KBM-7 (cell line): ENCODE results near the gene DYNLT1.
A peak's percentile ranks its signal among the peaks of the same experiment; 100 is the strongest.
"Not testable (repeated sequence)": the region's sequence is repeated elsewhere in the genome, so short reads cannot be mapped to it uniquely, and the experiment has no call there.

ENCODE experiments used
- DNase-seq: peaks from one replicate; pipeline ENCODE4 v3.0.0-alpha.2; 2015
- in situ Hi-C: fragments of 300-500 bp; cut with MboI; formaldehyde crosslinking; loops from 2 replicates; pipeline ENCODE4 v1.14.3; 2020; ENCODE audit warnings: low sequenced_read_pairs, low pct_unique_long_range_greater_than_20kb, mixed read lengths

Gene DYNLT1

GRCh38 chr6:158644231-158645063 is at the start of gene DYNLT1:
Gene DYNLT1, minus strand, starts transcription at chr6:158644743. Its CDS starts 35 bp downstream, at chr6:158644708.
- in situ Hi-C loops, result no loop called here
- DNase-seq, result peak; percentile 94

GRCh38 chr6:158688860-158689259 is 44.3 kb upstream of the DYNLT1 start:
- no peak for DNase-seq
- in situ Hi-C loops, result loop anchor here (25.0 kb wide), 1 partner anchor 477 kb away; no protein-coding TSS in a partner anchor

- peak; percentile 12 for DNase-seq
- in situ Hi-C loops, result loop anchor here (25.0 kb wide), 1 partner anchor 475 kb away; no protein-coding TSS in a partner anchor
These were observed 43.0 kb upstream of the DYNLT1 start for GRCh38 chr6:158687506-158687905.

GRCh38 chr6:158686791-158687381 is 42.3 kb upstream of the DYNLT1 start:
- in situ Hi-C loops, result loop anchor here (25.0 kb wide), 1 partner anchor 475 kb away; no protein-coding TSS in a partner anchor

GRCh38 chr6:158686311-158686710 is 41.8 kb upstream of the DYNLT1 start:
- no peak for DNase-seq
- in situ Hi-C loops, result loop anchor here (25.0 kb wide), 1 partner anchor 474 kb away; no protein-coding TSS in a partner anchor

More at GRCh38 chr6:158686791-158687381, 42.3 kb upstream of the DYNLT1 start:
- peak; percentile 73 for DNase-seq

- in situ Hi-C loops, result loop anchor here (25.0 kb wide), 1 partner anchor 473 kb away; no protein-coding TSS in a partner anchor
These were observed 40.3 kb upstream of the DYNLT1 start for GRCh38 chr6:158684745-158685324.

GRCh38 chr6:158684311-158684710 is 39.8 kb upstream of the DYNLT1 start:
- DNase-seq, result no peak
- in situ Hi-C loops, result loop anchor here (25.0 kb wide), 1 partner anchor 472 kb away; no protein-coding TSS in a partner anchor

More at GRCh38 chr6:158684745-158685324, 40.3 kb upstream of the DYNLT1 start:
- DNase-seq, result no peak

GRCh38 chr6:158680481-158680880 is 35.9 kb upstream of the DYNLT1 start:
- in situ Hi-C loops, result loop anchor here (25.0 kb wide), 1 partner anchor 468 kb away; no protein-coding TSS in a partner anchor
- DNase-seq, result no peak

- DNase-seq, result no peak
- in situ Hi-C loops, result loop anchor here (25.0 kb wide), 1 partner anchor 468 kb away; no protein-coding TSS in a partner anchor
These were observed 35.5 kb upstream of the DYNLT1 start for GRCh38 chr6:158680015-158680414.

GRCh38 chr6:158677906-158678578 is 33.5 kb upstream of the DYNLT1 start:
- in situ Hi-C loops, result loop anchor here (25.0 kb wide), 1 partner anchor 466 kb away; no protein-coding TSS in a partner anchor
- no peak for DNase-seq

GRCh38 chr6:158677094-158677493 is 32.6 kb upstream of the DYNLT1 start:
- DNase-seq, result not testable (repeated sequence)
- in situ Hi-C loops, result loop anchor here (25.0 kb wide), 1 partner anchor 465 kb away; no protein-coding TSS in a partner anchor

GRCh38 chr6:158674342-158675131 is 30.0 kb upstream of the DYNLT1 start:
- in situ Hi-C loops, result loop anchor here (25.0 kb wide), 1 partner anchor 462 kb away; no protein-coding TSS in a partner anchor
- no peak for DNase-seq

- DNase-seq, result no peak
- in situ Hi-C loops, result no loop called here
These were observed 28.2 kb upstream of the DYNLT1 start for GRCh38 chr6:158672726-158673125.

- DNase-seq, in situ Hi-C loops: not testable (repeated sequence)
These were observed 27.6 kb upstream of the DYNLT1 start for GRCh38 chr6:158672119-158672518.

GRCh38 chr6:158669145-158670035 is 24.8 kb upstream of the DYNLT1 start:
- in situ Hi-C loops, result no loop called here
- no peak for DNase-seq

- DNase-seq, result no peak
- in situ Hi-C loops, result no loop called here
These were observed 24.2 kb upstream of the DYNLT1 start for GRCh38 chr6:158668707-158669103.

GRCh38 chr6:158667360-158667981 is 22.9 kb upstream of the DYNLT1 start:
- peak; percentile 32 for DNase-seq
- in situ Hi-C loops, result no loop called here
